Neural progenitor cell (in vitro differentiated cells): ENCODE results near the gene EPN2.

Source experiments
- EZH2 ChIP-seq: fragments of 200-600 bp; sonication (generic); IDR thresholded peaks from 2 replicates; pipeline ENCODE4 v1.6.1; 2017; ENCODE audit warnings: antibody characterized with exemption, mild to moderate bottlenecking, moderate library complexity
- TF ChIP-seq, protein P1 (sequence below): fragments of 200-600 bp; sonication (generic); IDR thresholded peaks from 2 replicates; pipeline ENCODE4 v1.5.1; 2017; ENCODE audit warnings: antibody characterized with exemption, mild to moderate bottlenecking

DNA sequence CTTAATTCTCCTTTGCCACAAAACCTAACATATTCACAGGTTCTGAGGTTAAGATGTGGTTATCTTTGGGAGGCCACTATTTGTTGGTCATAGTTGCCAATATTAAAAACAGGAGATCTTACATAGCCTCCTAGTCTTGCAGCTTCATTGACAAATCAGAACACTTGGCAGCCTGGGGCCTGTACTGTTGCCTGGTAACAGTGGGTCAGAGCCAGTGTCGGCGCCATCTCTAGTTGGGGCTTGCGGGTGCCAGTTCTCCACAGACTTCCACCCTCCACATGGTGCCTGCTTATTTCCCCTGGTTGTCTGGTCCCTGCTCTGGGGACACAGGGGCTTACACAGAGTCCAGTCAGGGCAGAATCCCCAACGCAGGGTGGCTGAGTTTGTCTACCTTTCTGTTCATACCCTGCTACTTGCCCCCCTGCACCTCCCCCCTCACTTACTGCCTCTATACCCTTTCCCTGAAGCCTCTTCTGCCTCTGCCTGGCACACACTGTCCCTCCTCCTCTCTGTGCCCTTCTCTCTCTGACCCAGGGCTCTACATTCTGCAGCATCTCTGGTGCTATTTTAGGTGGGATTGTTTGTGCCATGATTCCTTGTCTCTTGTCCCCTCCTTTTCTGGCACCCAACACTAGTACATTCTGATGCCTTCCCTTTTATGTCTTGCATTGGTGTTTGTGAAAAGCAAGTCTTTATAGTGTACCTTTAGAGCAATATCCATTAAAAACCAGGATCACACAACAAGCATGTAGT is 13.4 kb downstream of the EPN2 start:
- no peak for TF ChIP-seq EZH2
- TF ChIP-seq, protein P1, sequence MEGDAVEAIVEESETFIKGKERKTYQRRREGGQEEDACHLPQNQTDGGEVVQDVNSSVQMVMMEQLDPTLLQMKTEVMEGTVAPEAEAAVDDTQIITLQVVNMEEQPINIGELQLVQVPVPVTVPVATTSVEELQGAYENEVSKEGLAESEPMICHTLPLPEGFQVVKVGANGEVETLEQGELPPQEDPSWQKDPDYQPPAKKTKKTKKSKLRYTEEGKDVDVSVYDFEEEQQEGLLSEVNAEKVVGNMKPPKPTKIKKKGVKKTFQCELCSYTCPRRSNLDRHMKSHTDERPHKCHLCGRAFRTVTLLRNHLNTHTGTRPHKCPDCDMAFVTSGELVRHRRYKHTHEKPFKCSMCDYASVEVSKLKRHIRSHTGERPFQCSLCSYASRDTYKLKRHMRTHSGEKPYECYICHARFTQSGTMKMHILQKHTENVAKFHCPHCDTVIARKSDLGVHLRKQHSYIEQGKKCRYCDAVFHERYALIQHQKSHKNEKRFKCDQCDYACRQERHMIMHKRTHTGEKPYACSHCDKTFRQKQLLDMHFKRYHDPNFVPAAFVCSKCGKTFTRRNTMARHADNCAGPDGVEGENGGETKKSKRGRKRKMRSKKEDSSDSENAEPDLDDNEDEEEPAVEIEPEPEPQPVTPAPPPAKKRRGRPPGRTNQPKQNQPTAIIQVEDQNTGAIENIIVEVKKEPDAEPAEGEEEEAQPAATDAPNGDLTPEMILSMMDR = no peak
